Activated T-cell treated with anti-CD3 and anti-CD28 coated beads, Interleukin-2, amount 50 U/mL, for 72 hours (primary cell): ENCODE measurements around the gene PPP1R12C. TPM values are rescaled to one million over a fixed set of nuclear protein-coding genes. Genes with fewer than 3 reads are reported as not detected.
A peak's percentile ranks its signal among the peaks of the same experiment; 100 is the strongest.

Experiments used
- ATAC-seq, 2 donors: fragments of 150-1000 bp; cut with Tn5 transposase; replicated peaks in 1 of 2; 2 replicates each; pipeline ENCODE4 v1.10.0; 2021; ENCODE audit warnings: moderate library complexity in 2 of 2, mild to moderate bottlenecking in 1 of 2
- DNase-seq, 2 donors: peaks; one replicate each; pipeline ENCODE4 v3.0.0; 2021 to 2022; ENCODE audit warnings: mixed read lengths in 1 of 2
- H3K27ac Mint-ChIP-seq: one replicate; pipeline ENCODE4 v1.8.0; 2022; ENCODE audit warnings: mild to moderate bottlenecking, moderate library complexity, mixed read lengths
- H3K27me3 Mint-ChIP-seq: one replicate; pipeline ENCODE4 v1.8.0; 2022; ENCODE audit warnings: low read depth, mixed read lengths
- H3K36me3 Mint-ChIP-seq, 2 donors: one replicate each; pipeline ENCODE4 v1.8.0; 2022; ENCODE audit warnings: mixed read lengths in 2 of 2, mild to moderate bottlenecking in 1 of 2; ENCODE audit not compliant: insufficient read depth in 2 of 2
- H3K4me1 Mint-ChIP-seq: one replicate; pipeline ENCODE4 v1.8.0; 2022; ENCODE audit warnings: low read depth, mixed read lengths
- H3K4me3 Mint-ChIP-seq, 2 donors: one replicate each; pipeline ENCODE4 v1.8.0; 2022; ENCODE audit warnings: mild to moderate bottlenecking in 2 of 2, mixed read lengths in 2 of 2, moderate library complexity in 2 of 2
- H3K9me3 Mint-ChIP-seq, 2 donors: one replicate each; pipeline ENCODE4 v1.8.0; 2022; ENCODE audit warnings: mixed read lengths in 2 of 2
- total RNA-seq, 2 donors: library from RNA; stranded (reverse); gene quantifications; one replicate each; pipeline ENCODE4 v1.2.3, GENCODE V29; 2022

Gene PPP1R12C
- total RNA-seq, 2 donors from 2014 or later: 65.7 to 71.6 TPM

- Mint-ChIP-seq H3K4me3 (no peak overlapping the region), H3K4me1 (no peaks in the 10 kb centered on the region), H3K27me3 (peaks cover 27% of the 10 kb centered on the region), H3K27ac (no peak overlapping the region), H3K9me3 (no peaks in the 10 kb centered on the region), H3K36me3 (no peaks in the 10 kb centered on the region)
- no peak for ATAC-seq
- DNase-seq: no peak
Measured at GRCh38 chr19:55133639-55134444, 16.4 kb upstream of the PPP1R12C start.

- DNase-seq (no peak), ATAC-seq (no peak)
- Mint-ChIP-seq H3K27ac (no peak overlapping the region), H3K36me3 (no peaks in the 10 kb centered on the region), H3K9me3 (no peaks in the 10 kb centered on the region), H3K27me3 (peaks cover 27% of the 10 kb centered on the region), H3K4me1 (no peaks in the 10 kb centered on the region), H3K4me3 (no peak overlapping the region)
Measured at GRCh38 chr19:55132453-55133129, 15.2 kb upstream of the PPP1R12C start.

GRCh38 chr19:55131421-55131820 is 14.0 kb upstream of the PPP1R12C start:
- H3K9me3 Mint-ChIP-seq: no peaks in the 10 kb centered on the region
- H3K27me3 Mint-ChIP-seq: peaks cover 34% of the 10 kb centered on the region
- DNase-seq (no peak), ATAC-seq (no peak)
- H3K4me1 Mint-ChIP-seq: no peaks in the 10 kb centered on the region
- H3K36me3 Mint-ChIP-seq: no peaks in the 10 kb centered on the region
- no peak overlapping the region for H3K27ac Mint-ChIP-seq
- no peak overlapping the region for H3K4me3 Mint-ChIP-seq

DNA sequence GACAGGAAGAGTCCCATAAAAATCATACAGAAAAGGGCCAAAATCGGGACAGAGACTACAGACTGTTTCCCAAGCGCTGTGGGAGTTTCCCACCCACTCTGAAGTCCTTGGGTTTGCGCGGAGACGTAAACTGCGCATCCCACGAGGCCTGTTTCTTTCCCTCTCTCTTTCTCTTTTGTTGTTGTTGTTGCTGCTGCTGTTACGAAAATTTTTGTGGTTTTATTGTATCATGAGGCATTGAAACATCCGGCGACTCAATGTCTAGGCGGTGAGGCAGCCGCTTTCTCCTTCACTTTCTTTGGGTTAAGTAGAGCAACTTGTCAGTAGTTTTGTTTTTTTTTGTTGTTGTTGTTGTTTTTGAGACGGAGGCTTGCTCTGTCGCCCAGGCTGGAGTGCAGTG is 1.6 kb upstream of the PPP1R12C start:
- DNase-seq: no peak
- H3K27me3 Mint-ChIP-seq: peaks cover 14% of the 10 kb centered on the region
- H3K36me3 Mint-ChIP-seq: peaks cover 9 to 10% of the 10 kb centered on the region in 2 donors
- no peak for ATAC-seq
- H3K4me1 Mint-ChIP-seq: peaks cover 55% of the 10 kb centered on the region
- peak overlapping the region; percentile 97 for H3K4me3 Mint-ChIP-seq
- no peak overlapping the region for H3K27ac Mint-ChIP-seq
- H3K9me3 Mint-ChIP-seq: no peaks in the 10 kb centered on the region

DNA sequence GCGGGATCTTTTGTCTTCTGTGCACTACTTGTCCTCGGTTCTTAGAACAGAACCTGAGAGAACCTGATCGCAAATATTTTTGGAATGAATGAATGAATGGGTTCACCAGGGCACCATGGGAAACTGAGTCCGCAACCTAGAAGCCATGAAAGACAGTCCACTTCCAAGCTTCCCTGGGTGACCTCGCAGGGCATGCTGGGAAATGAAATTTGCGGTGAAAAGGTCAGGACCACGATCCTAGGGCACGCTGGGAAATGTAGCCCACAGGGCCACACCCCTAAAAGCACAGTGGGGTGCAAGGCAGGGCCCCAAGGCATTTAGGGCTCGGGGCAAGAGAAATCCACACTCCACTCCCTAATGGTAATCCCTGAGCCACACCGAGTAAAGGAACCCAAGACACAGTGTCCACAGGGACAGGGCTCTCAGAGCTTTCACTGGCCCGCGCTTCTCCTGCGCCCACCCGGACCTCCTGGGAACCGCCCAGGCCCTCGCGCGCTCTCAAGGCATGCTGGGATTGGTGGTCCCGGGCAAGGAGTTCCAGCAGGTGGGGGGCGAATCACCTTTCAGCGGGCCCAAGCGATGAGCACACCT is 1.1 kb upstream of the PPP1R12C start:
- H3K27me3 Mint-ChIP-seq: peaks cover 9% of the 10 kb centered on the region
- H3K9me3 Mint-ChIP-seq: no peaks in the 10 kb centered on the region
- DNase-seq (peak in 1 of 2 donors; percentile 35), ATAC-seq (no peak)
- H3K4me3 Mint-ChIP-seq: peak overlapping the region; percentile 97
- peak overlapping the region; percentile 97 for H3K27ac Mint-ChIP-seq
- peaks cover 55% of the 10 kb centered on the region for H3K4me1 Mint-ChIP-seq
- peaks cover 9 to 10% of the 10 kb centered on the region in 2 donors for H3K36me3 Mint-ChIP-seq

DNA sequence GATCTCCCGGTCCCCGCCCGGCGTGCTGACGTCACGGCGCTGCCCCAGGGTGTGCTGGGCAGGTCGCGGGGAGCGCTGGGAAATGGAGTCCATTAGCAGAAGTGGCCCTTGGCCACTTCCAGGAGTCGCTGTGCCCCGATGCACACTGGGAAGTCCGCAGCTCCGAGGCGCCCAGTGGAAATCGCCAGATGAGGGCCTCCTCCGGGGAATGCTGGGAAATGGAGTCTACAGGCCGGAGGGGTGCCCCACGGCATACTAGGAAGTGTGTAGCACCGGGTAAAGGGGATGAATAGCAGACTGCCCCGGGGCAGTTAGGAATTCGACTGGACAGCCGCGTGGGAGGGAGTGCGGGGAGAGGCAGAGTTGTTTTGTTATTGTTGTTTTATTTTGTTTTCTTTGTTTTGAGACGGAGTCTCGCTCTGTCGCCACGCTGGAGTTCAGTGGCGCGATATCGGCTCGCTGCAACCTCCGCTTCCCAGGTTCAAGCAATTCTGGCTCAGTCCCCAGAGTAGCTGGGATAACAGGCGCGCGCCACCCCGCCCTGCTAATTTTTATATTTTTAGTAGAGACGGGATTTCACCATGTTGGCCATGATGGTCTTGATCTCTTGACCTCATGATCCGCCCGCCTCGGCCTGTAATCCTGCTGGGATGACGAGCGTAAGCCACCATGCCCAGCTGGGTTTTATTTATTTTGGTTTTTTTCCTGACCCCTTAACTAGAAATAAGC is 390 bp upstream of the PPP1R12C start:
- Mint-ChIP-seq H3K27me3 (peaks cover 5% of the 10 kb centered on the region), H3K4me3 (peak overlapping the region; percentile 97), H3K4me1 (peaks cover 55% of the 10 kb centered on the region), H3K36me3 (peaks cover 9 to 10% of the 10 kb centered on the region in 2 donors), H3K27ac (peak overlapping the region; percentile 97), H3K9me3 (no peaks in the 10 kb centered on the region)
- ATAC-seq (peak; percentile 94 to 96), DNase-seq (peak; percentile 97 to 98)

DNA sequence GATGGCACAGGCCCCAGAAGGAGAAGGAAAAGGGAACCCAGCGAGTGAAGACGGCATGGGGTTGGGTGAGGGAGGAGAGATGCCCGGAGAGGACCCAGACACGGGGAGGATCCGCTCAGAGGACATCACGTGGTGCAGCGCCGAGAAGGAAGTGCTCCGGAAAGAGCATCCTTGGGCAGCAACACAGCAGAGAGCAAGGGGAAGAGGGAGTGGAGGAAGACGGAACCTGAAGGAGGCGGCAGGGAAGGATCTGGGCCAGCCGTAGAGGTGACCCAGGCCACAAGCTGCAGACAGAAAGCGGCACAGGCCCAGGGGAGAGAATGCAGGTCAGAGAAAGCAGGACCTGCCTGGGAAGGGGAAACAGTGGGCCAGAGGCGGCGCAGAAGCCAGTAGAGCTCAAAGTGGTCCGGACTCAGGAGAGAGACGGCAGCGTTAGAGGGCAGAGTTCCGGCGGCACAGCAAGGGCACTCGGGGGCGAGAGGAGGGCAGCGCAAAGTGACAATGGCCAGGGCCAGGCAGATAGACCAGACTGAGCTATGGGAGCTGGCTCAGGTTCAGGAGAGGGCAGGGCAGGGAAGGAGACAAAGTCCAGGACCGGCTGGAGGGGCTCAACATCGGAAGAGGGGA is 1.1 kb downstream of the PPP1R12C start:
- ATAC-seq: peak; percentile 31 to 59
- no peaks in the 10 kb centered on the region for H3K27me3 Mint-ChIP-seq
- H3K9me3 Mint-ChIP-seq: no peaks in the 10 kb centered on the region

DNA sequence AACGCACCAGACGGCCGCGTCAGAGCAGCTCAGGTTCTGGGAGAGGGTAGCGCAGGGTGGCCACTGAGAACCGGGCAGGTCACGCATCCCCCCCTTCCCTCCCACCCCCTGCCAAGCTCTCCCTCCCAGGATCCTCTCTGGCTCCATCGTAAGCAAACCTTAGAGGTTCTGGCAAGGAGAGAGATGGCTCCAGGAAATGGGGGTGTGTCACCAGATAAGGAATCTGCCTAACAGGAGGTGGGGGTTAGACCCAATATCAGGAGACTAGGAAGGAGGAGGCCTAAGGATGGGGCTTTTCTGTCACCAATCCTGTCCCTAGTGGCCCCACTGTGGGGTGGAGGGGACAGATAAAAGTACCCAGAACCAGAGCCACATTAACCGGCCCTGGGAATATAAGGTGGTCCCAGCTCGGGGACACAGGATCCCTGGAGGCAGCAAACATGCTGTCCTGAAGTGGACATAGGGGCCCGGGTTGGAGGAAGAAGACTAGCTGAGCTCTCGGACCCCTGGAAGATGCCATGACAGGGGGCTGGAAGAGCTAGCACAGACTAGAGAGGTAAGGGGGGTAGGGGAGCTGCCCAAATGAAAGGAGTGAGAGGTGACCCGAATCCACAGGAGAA is 1.9 kb downstream of the PPP1R12C start:
- H3K27ac Mint-ChIP-seq: peak overlapping the region; percentile 49
- peaks cover 10 to 11% of the 10 kb centered on the region in 2 donors for H3K36me3 Mint-ChIP-seq
- H3K27me3 Mint-ChIP-seq: no peaks in the 10 kb centered on the region

More for the DNA sequence above, 1.1 kb downstream of the PPP1R12C start:
- Mint-ChIP-seq H3K4me1 (peaks cover 55% of the 10 kb centered on the region), H3K4me3 (peak overlapping the region; percentile 89 to 100), H3K27ac (peak overlapping the region; percentile 49), H3K36me3 (peaks cover 9 to 10% of the 10 kb centered on the region in 2 donors)
- DNase-seq: peak; percentile 56 to 62

GRCh38 chr19:55114566-55115145 is 2.8 kb downstream of the PPP1R12C start:
- Mint-ChIP-seq H3K36me3 (peaks cover 10 to 11% of the 10 kb centered on the region in 2 donors), H3K27ac (peak overlapping the region; percentile 26), H3K4me1 (peaks cover 42% of the 10 kb centered on the region), H3K4me3 (peak overlapping the region; percentile 89 to 100), H3K27me3 (no peaks in the 10 kb centered on the region), H3K9me3 (no peaks in the 10 kb centered on the region)
- ATAC-seq: no peak
- DNase-seq: no peak

More for the DNA sequence above, 1.9 kb downstream of the PPP1R12C start:
- no peak for DNase-seq
- H3K9me3 Mint-ChIP-seq: no peaks in the 10 kb centered on the region
- H3K4me3 Mint-ChIP-seq: peak overlapping the region; percentile 89 to 100
- ATAC-seq: no peak
- H3K4me1 Mint-ChIP-seq: peaks cover 51% of the 10 kb centered on the region

GRCh38 chr19:55113570-55114039 is 3.8 kb downstream of the PPP1R12C start:
- no peak for DNase-seq
- peaks cover 10 to 11% of the 10 kb centered on the region in 2 donors for H3K36me3 Mint-ChIP-seq
- ATAC-seq: no peak
- H3K4me1 Mint-ChIP-seq: peaks cover 32% of the 10 kb centered on the region
- no peaks in the 10 kb centered on the region for H3K27me3 Mint-ChIP-seq
- H3K9me3 Mint-ChIP-seq: no peaks in the 10 kb centered on the region
- H3K27ac Mint-ChIP-seq: no peak overlapping the region
- H3K4me3 Mint-ChIP-seq: no peak overlapping the region

GRCh38 chr19:55112777-55113569 is 4.5 kb downstream of the PPP1R12C start:
- H3K9me3 Mint-ChIP-seq: no peaks in the 10 kb centered on the region
- no peaks in the 10 kb centered on the region for H3K27me3 Mint-ChIP-seq
- no peak for ATAC-seq

More at GRCh38 chr19:55112777-55113569, 4.5 kb downstream of the PPP1R12C start:
- no peak for DNase-seq
- H3K36me3 Mint-ChIP-seq: peaks cover 10 to 14% of the 10 kb centered on the region in 2 donors
- H3K4me1 Mint-ChIP-seq: peaks cover 26% of the 10 kb centered on the region
- H3K27ac Mint-ChIP-seq: no peak overlapping the region
- no peak overlapping the region for H3K4me3 Mint-ChIP-seq
